Endodermal cell (in vitro differentiated cells): ENCODE measurements around the gene LHFPL3. TPM values are rescaled to one million over a fixed set of nuclear protein-coding genes. Genes with fewer than 3 reads are reported as not detected.

ENCODE experiments used
- DNase-seq: peaks from one replicate; pipeline ENCODE4 v3.0.0-alpha.2; 2017
- H3K27ac ChIP-seq: 2 replicates; pipeline ENCODE4 v1.5.1; 2013; ENCODE audit warnings: mild to moderate bottlenecking, low read depth, low read length, moderate library complexity
- H3K27me3 ChIP-seq: 2 replicates; pipeline ENCODE4 v1.6.1; 2013; ENCODE audit warnings: mild to moderate bottlenecking, low read length, moderate library complexity; ENCODE audit not compliant: insufficient read depth, control insufficient read depth, poor library complexity, severe bottlenecking
- H3K36me3 ChIP-seq: 2 replicates; pipeline ENCODE4 v1.7.0; 2013; ENCODE audit warnings: mild to moderate bottlenecking, low read length, moderate library complexity; ENCODE audit not compliant: control insufficient read depth, insufficient read depth
- H3K4me1 ChIP-seq: one replicate; pipeline ENCODE4 v1.7.0; 2013; ENCODE audit warnings: low read length; ENCODE audit not compliant: control insufficient read depth, insufficient read depth
- H3K4me3 ChIP-seq: 2 replicates; pipeline ENCODE4 v1.5.1; 2013; ENCODE audit warnings: mild to moderate bottlenecking, low read length, moderate library complexity
- H3K9ac ChIP-seq: 2 replicates; pipeline ENCODE4 v1.6.1; 2013; ENCODE audit warnings: mild to moderate bottlenecking, low read length, moderate library complexity; ENCODE audit not compliant: poor library complexity, severe bottlenecking; ENCODE audit errors: extremely low read depth
- H3K9me3 ChIP-seq: 2 replicates; pipeline ENCODE4 v1.6.1; 2013; ENCODE audit warnings: mild to moderate bottlenecking, low read length, moderate library complexity; ENCODE audit not compliant: control insufficient read depth
- H3K27ac Mint-ChIP-seq: 2 replicates; pipeline ENCODE4 v1.8.0; 2020; ENCODE audit warnings: mixed read lengths
- H3K27me3 Mint-ChIP-seq: 2 replicates; pipeline ENCODE4 v1.8.0; 2021; ENCODE audit warnings: mild to moderate bottlenecking, mixed read lengths; ENCODE audit not compliant: insufficient read depth
- H3K36me3 Mint-ChIP-seq: 2 replicates; pipeline ENCODE4 v1.8.0; 2020; ENCODE audit warnings: low read depth, mixed read lengths
- H3K4me1 Mint-ChIP-seq: 2 replicates; pipeline ENCODE4 v1.8.0; 2020; ENCODE audit warnings: mixed read lengths
- H3K4me3 Mint-ChIP-seq: 2 replicates; pipeline ENCODE4 v1.8.0; 2020; ENCODE audit warnings: mild to moderate bottlenecking, moderate library complexity, mixed read lengths
- H3K9me3 Mint-ChIP-seq: 2 replicates; pipeline ENCODE4 v1.8.0; 2020; ENCODE audit warnings: mild to moderate bottlenecking, mixed read lengths
- CTCF ChIP-seq: fragments of 200-600 bp; sonication (generic); conservative IDR thresholded peaks from 2 replicates; pipeline ENCODE4 v1.5.0; 2021; ENCODE audit warnings: antibody characterized with exemption, mild to moderate bottlenecking
- WGBS, 2 experiments: methylation state at CpG; one replicate each; pipeline versions ENCODE4 v1.1.5 to v1.1.7; 2013; ENCODE audit warnings: missing lambda C conversion rate in 2 of 2, mixed read lengths in 1 of 2; ENCODE audit not compliant: insufficient coverage in 1 of 2, insufficient read length in 1 of 2; 5-methylcytosine and 5-hydroxymethylcytosine counted together
- total RNA-seq, 2 donors: library from RNA; stranded (reverse); fragmentation: NEBNext Ultra II Directional in 1 of 2; extraction: Animal tissue kit (Norgen Biotek cat#: 25700) in 1 of 2; gene quantifications; 2 replicates in 1 of 2; 3 replicates in 1 of 2; pipeline ENCODE4 v1.2.1, GENCODE V29; 2021

Gene LHFPL3
- total RNA-seq, 2 donors from 2014 or later, result not detected

- Mint-ChIP-seq H3K4me3 (no peak overlapping the region), H3K27me3 (peaks cover 3% of the 10 kb centered on the region), H3K9me3 (no peaks in the 10 kb centered on the region), H3K36me3 (no peaks in the 10 kb centered on the region), H3K27ac (no peak overlapping the region), H3K4me1 (no peaks in the 10 kb centered on the region)
- Histone ChIP-seq H3K27me3 (no peaks in the 10 kb centered on the region), H3K36me3 (no peaks in the 10 kb centered on the region), H3K27ac (no peak overlapping the region), H3K9ac (no peak overlapping the region), H3K4me3 (no peak overlapping the region), H3K4me1 (no peaks in the 10 kb centered on the region), H3K9me3 (no peaks in the 10 kb centered on the region)
- no peak for DNase-seq
- 78 to 87% methylated on average over 3 to 7 of the region's 7 CpGs for WGBS, 2 experiments
- TF ChIP-seq CTCF, result no peak
These were observed 467.4 kb downstream of the LHFPL3 start for GRCh38 chr7:104795616-104796398.

DNA sequence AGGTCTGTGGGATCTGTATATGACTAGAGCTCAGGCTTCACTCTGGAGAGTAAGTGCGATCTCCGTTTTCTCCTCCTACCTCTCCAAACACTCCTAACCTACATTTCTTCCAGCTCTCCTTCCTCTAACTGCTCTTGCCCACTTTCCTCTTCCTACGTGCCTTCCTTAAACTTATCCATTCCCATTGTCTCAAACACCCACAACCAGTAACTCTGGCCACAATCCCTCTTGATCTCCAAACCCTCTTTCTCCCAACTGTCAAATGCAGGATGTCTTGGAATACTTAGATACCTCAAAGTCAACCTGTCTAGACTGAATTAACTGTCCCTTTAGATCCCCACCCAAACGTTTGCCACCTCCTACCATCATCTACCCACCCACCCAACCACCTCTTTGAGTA is 471.9 kb downstream of the LHFPL3 start:
- H3K36me3 Mint-ChIP-seq, result no peaks in the 10 kb centered on the region
- Histone ChIP-seq H3K27me3 (no peaks in the 10 kb centered on the region), H3K9ac (no peak overlapping the region), H3K27ac (no peak overlapping the region), H3K4me1 (no peaks in the 10 kb centered on the region), H3K4me3 (no peak overlapping the region), H3K9me3 (no peaks in the 10 kb centered on the region), H3K36me3 (no peaks in the 10 kb centered on the region)
- H3K4me3 Mint-ChIP-seq, result no peak overlapping the region
- H3K9me3 Mint-ChIP-seq, result no peaks in the 10 kb centered on the region
- 85 to 100% methylated on average over 3 to 4 of the region's 4 CpGs for WGBS, 2 experiments
- H3K27ac Mint-ChIP-seq, result no peak overlapping the region
- no peak for DNase-seq
- peaks cover 3% of the 10 kb centered on the region for H3K27me3 Mint-ChIP-seq
- H3K4me1 Mint-ChIP-seq, result no peaks in the 10 kb centered on the region
- TF ChIP-seq CTCF, result no peak

DNA sequence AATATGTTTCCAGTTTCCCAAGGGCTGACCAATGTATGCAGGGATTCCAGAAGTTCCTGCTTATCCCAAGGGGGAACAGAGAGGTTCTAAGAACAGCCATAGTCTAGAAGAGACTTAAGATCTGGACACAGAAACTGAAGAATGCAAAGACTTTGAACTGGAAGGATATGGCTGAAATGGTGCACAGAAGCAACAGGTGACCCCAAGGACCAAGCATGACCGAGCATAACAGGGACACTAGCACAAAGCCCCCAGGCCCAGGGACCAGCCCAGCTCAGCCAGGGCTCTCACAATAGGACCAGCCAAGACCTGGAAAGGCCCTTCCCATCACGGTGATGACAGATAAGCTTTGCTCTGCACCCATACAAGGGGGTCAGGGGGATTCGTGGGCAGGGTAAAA is 472.6 kb downstream of the LHFPL3 start:
- Mint-ChIP-seq H3K36me3 (no peaks in the 10 kb centered on the region), H3K4me3 (no peak overlapping the region), H3K27me3 (peaks cover 3% of the 10 kb centered on the region), H3K4me1 (no peaks in the 10 kb centered on the region), H3K9me3 (no peaks in the 10 kb centered on the region), H3K27ac (no peak overlapping the region)
- Histone ChIP-seq H3K27ac (no peak overlapping the region), H3K36me3 (no peaks in the 10 kb centered on the region), H3K27me3 (no peaks in the 10 kb centered on the region), H3K4me1 (no peaks in the 10 kb centered on the region), H3K9ac (no peak overlapping the region), H3K9me3 (no peaks in the 10 kb centered on the region), H3K4me3 (no peak overlapping the region)
- 92 to 95% methylated on average over 2 to 3 of the region's 3 CpGs for WGBS, 2 experiments
- no peak for DNase-seq
- TF ChIP-seq CTCF, result no peak
